Dermis blood vessel endothelial cell (primary cell): ENCODE data around the gene C2CD2. TPM values are rescaled to one million over a fixed set of nuclear protein-coding genes. Genes with fewer than 3 reads are reported as not detected.

Experiments
- DNase-seq: peaks from one replicate; pipeline ENCODE4 v3.0.0; 2010
- total RNA-seq: library from RNA; depleted of rRNA; stranded (reverse); fragments of >200 nt; gene quantifications from 2 replicates; pipeline ENCODE4 v1.2.3, GENCODE V29; 2014

C2CD2 gene
- total RNA-seq, 1 donor from 2014 or later, result 63.0 TPM

DNA sequence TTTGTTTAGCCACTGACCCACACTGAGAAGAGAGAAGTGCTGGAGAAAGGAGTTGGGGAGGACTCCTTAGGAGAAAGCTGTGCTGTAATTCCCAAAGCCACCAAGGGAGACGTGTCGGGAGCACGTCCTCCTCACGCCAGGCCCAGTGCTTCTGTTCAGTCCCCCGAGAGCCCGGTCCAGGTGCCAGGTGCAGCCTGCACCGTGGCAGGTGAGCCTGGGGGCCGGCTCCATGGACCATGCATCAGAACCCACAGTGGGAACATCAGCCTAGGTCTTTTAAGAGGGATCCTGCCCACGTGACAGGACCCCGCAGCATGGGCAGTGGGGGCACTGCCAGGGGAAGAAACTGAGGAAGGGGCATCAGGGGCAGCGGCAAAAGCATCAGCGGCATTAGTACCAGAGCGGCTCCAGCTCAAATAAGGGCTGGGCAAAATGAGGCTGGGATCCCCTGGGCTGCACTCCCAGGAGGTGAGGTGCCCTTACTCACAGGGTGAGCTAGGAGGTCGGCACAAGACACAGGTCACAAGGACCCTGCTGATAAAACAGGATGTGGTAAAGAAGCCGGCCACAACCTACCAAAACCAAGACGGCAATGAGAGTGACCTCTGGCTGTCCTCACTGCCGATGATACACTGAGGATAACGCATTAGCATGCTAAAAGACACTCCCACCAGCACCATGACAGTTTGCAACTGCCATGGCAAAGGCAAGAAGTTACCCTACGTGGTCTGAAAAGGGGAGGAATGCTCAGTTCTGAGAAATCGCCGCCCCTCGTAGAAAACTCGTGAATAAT lies 50.1 kb downstream of the C2CD2 start:
- DNase-seq, result no peak

DNA sequence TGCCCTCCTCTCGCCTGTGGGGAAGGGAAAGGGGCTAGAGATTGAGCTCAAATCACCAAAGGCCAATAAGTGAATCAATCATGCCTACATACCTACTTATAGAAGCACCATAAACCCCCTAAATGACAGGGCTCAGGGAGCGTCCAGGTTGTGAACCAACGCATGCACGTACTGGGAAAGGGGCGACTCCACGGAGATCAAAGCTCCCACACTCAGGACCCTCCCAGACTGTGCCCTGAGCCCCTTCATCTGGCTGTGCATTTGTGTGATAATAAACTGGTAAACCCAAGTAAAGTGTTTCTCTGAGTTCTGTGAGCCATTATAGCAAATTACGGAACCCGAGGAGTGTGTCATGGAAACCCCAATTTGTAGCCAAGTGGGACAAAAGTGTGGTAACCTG lies 50.9 kb downstream of the C2CD2 start:
- DNase-seq, result no peak

DNA sequence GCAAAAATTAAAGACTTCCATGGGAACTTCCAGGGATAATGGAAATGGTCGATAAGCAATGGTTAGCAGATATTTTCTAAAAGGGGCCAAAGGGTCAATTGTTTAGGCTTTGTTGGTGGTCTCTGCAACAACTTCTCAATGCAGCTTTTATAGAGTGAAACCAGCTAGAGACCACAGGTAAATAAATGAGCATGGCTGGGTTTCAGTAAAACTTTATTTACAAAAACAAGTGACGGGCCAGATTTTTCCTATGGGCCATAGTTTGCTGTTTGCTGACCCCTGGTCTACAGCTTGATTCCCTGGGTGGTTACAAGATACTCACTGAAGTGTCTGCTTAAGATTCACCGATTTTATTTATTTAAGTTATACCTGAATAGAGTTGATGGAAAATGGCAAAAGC lies 52.0 kb downstream of the C2CD2 start:
- no peak for DNase-seq

DNA sequence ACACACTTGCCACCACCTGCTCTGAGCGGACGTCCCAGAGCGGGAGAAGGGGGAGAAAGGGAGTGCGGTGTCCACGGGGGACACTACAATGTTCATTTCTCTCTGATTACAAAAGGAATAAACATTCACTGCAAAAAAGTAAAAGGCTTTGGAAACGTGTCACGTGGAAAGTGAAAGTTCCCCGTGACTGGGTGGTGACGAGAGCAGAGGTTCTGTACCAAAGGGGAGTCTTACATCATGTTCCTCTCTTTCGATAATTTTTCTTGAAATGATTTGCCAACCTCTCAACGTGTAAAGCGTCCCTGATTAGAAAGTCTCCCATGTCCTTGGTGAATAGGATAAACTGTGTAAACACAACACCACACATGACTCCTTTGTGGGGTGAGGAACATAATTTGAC lies 52.7 kb downstream of the C2CD2 start:
- DNase-seq, result no peak

DNA sequence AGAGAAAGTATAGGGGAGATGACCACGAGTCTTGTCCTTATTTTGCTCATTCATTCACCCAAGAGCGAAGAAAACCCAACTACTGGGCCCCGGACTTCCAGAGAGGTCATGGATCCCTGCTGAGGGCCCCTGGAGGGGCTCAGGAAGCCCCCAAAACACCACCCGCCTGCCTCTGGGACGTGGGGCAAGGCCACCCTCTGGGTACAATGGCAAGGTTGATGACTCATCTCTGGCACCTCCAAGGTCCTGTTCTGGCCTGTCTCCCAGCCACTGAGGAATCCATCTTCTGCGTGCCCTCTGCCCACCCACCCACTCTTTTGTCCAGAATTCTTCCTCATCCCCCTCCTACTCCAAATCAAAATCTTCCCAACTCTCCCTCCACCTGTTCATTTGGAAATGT lies 53.4 kb downstream of the C2CD2 start:
- DNase-seq, result no peak

DNA sequence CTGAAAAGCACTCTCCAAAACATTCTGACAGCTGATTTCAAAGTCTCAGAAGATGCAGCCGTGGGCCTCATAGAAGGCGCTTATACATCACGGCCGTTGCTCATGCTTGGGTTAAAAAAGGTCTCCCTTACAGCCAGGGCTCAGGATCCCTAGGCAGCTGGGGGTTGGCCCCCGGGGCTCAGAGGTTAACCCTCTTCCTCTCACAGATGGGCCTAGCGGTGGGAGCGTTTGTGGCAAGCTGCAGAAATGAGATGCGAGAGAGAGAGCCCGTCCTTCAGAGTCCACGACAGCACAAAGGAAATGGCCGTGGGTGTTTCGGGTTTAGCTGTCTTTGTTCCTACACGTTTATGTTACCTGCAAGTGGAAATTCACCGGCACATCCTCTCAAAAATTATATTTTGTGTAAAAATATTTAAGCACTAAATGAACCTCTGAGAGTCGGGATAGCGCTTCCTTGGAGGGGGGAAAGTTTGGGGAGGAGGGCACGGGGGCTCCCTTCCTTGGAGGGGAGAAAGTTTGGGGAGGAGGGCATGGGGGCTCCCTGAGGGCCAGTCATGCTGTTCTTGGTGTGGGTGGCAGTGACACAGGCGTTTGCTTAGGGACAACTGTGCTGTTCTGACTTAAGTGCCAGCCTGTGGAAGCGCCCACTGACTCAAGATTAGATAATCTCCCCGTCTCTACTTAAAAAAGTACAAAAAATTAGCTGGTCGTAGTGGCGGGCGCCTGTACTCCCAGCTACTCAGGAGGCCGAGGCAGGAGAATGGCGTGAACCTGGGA lies 54.2 kb downstream of the C2CD2 start:
- no peak for DNase-seq

DNA sequence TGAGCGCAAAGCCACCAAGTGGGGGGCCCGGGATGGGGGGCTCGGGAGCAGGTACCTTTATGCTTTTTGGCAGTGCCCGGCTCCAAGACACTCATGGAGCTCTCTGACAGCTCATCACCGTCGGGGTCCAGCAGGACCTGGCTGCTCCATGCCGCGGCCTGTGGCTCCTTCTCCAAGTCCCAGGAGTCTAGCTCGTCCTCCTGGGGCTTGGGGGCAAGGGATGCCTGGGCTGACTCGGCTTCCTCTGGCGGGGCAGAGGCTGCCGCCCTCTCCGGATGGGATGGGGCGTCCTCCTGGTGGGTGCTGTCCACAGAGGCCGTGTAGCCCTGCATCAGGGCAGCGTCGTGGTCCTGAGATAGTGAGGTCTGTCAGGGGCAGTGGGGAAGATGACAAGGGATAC lies 54.8 kb downstream of the C2CD2 start:
- no peak for DNase-seq

DNA sequence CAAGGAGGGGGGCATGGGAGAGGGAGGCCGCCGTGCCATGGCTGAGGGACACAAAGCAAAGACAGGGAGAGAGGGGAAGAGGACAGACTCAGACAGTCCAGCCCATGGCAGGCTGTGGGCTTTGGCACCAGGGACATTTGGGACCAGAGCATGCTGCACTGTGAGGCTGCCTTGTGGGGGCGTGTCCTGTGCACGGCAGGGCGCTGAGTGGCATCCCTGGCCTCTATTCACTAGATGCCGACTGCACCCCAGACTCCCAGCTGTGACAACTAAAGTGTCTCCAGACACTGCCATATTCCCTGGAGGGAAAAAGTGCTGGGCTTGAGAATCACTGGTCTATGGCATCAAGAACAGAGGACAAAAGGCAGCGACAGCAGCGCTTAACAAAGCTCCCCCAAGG lies 56.1 kb downstream of the C2CD2 start:
- DNase-seq, result no peak

DNA sequence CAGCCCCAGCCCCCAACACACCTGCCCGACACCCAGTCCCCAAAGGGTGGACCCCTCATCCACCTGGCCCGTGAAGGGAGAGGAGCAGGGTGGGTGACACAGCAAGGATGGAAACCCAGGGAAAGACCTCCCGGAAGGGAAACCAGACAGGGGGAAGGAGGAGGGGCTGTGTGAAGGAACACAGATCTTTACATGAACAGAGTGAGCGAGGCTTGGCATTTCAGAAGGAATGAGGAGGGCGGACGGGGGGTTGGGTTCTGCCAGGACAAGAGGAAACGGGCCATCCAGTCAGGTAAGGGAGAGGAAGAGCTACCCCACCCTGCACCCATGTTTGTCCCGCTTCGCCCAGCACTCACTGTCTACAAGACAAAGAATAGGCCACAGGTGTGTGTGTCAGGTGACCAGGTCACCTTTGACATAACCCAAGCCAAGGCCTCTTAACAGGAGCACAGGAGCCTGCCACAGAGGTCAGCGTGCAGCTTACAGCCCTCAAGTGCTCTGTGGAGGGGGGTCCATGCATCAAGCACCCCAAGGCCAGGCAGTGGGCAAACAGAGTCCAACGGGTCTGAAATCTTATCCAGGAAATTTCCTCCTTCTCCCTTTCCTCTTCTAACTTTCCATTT lies 56.7 kb downstream of the C2CD2 start:
- no peak for DNase-seq

DNA sequence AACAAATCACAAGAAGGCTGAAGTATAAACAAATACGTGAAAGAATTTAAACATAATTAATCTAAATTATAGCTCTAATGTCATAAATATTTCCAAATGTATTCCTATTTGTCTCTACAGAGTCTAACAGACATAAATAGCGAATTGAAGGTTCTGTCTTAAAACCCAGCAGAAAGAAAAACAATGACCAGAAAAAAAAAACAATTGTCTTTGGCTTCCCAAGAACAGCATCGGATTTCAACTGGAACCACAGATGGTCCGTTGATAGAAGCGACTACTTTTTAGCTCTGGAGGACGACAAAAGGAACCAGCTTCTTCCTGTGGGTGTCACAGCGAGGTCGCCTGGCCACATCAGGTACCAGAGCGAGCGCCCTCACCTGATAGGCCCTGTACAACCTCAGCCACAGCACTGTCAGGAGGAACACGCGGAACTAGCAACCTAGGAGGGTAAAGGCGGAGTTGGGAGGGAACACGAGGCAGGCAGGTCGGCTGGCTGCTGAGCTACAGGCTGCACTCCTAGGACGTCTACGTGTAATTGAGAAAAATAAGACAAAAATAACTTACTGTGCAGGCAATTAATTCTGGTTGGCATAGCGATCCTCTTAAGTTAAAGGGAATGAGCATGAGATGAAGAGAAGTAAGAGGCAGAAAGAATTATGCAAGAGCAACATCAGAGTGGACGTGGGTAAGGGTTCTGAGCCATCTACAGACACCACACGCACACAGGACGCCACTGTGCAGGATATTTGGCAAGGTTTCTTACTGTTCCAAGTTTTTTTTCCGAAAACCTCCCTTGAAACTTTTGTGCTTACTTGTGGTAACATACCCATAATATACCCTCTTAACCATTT lies 58.0 kb downstream of the C2CD2 start:
- peak; percentile 26 for DNase-seq

DNA sequence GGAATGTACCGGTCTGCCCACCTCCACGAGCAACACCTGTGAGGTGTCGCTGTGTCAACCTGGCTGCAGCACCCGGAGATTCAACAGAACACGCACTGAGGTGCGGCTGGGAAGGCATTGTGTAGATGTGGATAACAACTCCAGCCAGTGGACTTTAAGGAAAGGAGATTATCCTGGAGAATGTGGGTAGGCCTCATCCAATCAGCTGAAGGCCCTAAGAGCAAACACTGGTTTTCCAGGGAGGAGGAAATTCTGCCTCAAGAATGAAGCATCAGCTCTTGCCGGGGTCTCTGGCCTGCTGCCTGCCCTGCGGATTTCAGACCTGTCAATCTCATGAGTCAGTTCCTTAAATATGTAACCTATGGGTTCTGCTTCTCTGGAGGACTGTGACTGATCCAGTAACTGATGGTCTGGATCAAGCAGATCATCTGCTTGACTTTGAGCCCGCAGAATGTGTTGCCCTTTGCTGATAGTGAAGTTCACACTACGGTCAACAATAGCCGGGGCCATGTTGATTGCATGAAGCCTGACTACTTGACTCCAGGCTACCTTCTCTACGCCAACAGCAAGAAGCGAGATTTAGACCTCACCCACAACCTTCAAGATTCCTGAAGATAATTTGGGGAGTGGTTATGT lies 58.8 kb downstream of the C2CD2 start:
- DNase-seq, result peak; percentile 84

DNA sequence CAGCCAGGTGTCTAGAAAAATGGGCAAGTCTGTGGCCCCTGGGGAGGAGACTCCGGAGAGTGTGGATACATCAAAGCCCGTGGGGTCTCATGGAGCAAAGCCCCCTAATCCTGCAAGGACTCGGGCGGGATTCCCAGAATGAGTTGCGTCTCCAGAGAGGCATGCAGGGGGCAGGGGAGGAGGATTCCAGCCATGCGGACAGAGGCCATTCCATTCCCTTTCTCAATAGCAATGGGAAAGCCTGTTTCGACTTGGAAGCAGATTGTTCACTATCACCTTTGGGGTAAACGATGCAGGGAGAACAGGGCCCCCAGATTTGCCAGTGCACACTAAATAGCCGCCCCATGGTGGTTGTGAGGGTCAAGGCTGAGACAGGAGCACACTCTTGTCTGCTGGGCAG lies 59.3 kb downstream of the C2CD2 start:
- DNase-seq, result no peak

DNA sequence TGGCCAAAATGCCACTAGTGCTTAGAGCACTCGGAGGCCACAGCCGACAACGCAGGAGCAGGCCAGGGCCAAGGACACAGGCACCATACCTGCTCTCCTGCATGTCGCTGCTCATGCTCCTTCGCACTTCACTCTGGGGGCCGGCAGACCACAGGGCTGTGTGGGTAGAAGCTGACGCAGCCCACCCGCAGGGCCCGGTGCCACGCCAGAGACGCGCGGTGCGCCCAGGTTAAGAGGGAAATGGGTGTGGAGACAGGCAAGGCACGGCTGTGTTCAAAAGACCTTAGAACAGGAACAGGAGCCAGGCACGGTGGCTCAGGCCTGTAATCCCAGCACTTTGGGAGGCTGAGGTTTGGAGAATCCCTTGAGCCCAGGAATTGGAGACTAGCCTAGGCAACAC lies 61.1 kb downstream of the C2CD2 start:
- no peak for DNase-seq

DNA sequence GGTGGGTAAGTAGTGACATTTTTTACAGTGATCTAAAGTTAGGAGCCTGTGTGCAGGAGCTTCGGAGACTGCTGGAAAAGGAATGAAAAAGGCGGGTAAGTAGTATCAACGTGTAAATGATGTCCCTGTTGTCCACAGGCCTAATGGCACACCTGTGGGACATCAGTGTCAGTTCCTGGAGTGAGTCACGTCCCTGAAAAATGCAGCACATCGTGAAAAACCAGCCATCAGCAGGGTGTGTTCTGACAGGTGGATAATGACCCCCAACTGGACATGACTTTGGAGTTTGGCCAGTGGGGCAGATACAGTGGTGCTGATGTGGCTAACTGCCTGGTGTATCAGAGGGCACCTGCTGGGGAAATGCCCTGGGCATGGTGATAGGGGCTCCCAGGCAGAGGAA lies 62.7 kb downstream of the C2CD2 start:
- DNase-seq, result no peak

DNA sequence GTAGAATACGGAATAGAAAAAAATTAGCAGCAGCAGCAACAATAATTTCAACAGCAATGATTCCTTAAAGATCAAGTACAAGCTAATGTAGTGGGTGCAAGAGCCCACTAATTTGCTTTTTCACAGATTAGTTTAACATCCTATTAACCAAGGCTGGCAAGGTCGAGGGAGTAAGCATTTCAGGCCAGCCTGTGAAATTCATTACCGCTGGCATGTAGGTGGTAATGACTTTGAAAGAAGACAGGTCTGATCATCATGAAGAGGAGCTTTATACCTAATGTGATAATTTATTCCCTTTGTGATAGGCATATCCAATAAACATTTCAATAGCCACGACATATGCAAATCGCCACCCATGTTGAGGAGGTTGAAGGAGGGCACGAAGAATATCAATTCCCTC lies 63.5 kb downstream of the C2CD2 start:
- DNase-seq, result no peak

DNA sequence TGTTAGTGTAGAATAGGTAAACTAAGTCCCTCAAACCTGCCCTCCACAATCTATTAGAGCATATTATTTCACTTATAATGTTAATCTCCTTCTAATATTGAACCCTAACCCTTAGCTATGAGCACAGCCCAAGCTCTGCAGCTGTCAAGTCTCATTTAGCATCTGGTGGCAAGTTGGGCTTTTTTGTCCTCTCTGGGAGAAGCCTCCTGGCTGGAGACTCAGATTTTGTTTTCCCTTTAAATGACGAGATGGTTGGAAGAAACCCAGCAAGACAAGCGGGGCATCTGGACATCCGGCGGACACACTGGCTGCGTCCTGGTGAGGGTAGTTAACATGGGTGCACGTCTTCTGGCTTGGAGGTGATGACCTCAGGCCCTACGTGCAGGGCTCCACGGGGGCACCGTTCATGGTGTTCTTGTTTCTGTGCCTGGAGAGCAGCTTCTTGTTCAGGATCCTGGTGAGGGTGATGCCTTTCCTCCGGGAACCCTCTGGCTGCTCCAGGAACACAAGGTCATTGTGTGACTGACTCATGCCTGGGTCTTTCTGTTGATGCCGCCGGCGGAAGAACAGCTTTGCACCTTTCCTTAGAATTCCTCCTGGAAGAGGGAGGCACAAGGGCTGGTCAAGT lies 65.0 kb downstream of the C2CD2 start:
- DNase-seq, result peak; percentile 81

DNA sequence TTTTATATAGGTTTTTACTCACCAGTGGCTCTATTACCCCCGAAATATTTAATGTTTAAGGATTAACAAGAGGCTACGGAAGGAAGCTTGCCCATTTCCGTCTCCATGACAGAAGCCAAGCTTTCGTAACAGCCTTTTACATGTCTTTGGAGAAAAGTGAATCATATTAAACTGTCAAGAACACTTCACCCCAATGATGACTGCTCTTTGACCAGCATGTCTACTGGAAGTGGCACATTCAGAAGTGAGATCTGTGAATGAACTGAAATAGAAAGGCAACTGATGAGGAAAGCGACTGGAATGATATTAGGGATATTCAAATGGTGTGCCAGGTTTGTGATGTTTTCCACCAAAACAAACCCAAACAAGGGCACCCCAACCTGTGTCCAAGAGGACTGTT lies 66.2 kb downstream of the C2CD2 start:
- DNase-seq, result no peak

DNA sequence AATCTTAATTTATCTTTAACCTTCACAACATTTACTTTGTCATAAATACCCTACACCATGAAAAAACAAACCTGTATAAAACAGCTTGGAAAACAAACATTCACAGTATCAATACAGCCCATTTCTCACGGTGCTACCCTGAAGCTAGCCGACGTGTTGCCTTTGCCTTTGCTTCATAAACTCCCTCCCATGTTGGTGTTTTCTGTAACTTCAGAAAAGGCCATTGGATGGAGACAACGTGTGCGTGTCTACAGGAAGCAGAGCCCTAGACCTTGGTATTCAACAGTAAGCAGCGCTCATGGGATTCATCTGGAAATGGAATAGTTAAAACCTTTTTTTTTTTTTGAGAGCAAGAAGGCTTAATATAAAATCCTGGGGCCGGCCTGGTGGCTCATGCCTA lies 67.5 kb downstream of the C2CD2 start:
- DNase-seq, result no peak

DNA sequence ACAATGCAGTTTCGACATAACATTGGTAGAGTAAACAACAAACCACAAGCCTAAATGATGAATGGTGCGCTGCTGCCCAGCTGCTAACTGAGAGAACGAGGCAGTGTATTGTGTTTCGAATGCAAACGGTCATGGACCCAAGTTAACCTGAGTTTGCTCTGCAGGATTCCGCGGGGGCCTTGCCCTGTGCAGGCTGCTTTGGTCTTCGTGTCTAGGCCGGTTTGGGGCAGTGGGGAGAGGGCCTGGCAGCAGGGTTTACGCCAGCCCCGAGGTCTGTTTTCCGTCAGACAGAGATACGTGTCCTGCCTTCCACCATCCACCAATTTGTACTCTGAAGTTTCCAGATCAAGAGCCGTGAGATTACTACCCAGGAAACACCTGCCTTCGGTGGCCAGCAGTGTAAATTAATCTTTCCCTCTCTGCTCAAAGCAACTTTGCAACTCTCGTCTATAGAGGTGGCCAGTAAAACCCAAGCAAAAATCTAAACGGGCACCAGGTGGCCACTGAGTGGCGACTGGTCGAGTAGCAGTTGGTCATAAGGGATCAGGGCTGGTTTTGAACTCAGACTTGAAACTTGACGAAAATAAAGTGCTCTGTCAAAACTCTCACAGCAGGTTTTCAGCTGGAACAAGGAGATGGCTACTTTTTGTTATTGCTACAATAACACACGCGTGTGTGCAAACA lies 68.3 kb downstream of the C2CD2 start:
- DNase-seq, result peak; percentile 14

DNA sequence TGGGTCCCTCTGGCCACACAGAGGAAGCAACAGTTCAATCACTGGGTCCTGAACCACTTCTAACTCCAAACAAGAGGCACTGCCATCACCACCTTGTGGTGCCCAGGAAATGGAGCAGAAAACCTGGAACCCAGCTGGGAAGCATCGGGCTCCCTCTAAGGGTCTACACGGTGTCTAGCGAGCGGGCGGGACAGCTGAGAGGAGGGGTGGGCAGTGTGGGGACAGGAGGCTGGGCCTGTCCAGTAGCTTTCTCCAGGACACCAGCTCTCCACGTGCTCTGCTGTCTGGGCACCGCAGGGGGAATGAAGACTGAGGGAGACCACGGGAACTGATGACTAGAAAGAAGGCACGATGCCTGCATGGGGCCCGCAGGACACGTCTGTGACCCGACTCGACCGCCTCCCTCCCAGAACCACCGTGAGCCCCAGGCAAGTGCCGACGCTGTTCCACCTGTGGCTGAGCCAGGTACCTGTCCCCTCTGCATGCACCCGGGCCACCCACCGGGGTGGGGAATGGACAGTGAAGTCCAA lies 69.3 kb downstream of the C2CD2 start:
- DNase-seq, result no peak

DNA sequence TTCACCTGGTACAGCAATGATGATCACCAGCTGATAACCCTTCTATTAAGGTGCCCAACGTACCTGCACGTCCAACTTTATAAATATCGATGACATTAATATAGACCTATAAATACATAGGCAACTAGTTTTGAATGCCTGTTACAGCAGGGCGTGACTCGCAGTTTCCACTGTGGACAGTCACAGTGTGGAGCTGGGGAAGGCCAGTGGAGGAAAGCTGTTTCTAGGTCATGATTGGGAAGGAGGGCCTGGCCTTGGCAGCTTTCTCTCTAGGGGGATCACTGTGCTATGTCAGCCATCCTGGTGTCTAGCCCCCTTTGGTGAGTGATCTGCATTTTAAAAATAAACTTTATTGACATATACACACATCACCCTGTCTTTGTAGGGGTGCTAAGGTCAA lies 70.2 kb downstream of the C2CD2 start:
- no peak for DNase-seq
